ENCODE results near the gene BEAN1.
"Not testable (repeated sequence)": the region's sequence is repeated elsewhere in the genome, so short reads cannot be mapped to it uniquely, and the experiment has no call there.

BEAN1 gene

DNA sequence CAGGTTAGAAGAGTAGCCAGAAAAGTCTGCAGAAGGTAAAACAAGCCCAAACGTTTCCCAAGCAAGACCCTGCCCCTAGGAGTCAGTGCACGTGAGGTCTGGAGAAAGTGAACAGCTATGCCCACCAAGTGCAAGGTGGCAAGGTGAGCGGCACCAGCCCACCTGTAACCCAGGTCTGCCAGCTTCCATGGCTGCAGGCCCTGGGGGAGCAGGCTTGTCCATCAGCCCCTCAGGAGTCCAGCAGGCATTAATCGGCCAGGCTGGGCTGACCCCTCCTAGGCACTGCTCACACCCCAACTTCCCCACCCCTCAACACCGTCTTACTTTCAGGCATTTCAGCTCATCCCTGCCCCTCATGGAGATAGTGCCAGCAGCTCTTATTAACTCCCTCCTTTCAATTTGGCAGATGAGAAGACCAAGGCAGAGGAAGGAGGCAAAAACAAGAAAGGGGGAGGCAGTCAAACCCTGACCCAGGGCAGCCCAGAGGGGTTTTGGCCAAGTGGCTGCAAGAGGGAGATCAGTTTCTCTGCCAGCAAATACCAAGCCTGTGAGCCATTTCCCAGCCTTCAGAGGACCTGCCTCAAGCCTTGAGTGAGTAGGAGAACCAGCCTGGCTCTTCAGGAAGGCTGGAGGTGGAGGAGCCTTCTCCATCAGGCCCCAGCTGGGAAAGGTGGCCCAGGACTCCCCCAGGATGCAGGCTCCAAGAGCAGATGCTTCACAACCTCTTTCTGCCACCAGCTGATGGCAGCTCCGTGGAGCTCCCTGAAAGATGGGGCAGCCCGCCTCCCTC, 14.7 kb downstream of the BEAN1 start:
- DNase-seq (ENCODE audit: low spot score): no peak

GRCh38 chr16:66442502-66443268, 15.6 kb downstream of the BEAN1 start:
- no peak for DNase-seq (ENCODE audit: low spot score)

DNA sequence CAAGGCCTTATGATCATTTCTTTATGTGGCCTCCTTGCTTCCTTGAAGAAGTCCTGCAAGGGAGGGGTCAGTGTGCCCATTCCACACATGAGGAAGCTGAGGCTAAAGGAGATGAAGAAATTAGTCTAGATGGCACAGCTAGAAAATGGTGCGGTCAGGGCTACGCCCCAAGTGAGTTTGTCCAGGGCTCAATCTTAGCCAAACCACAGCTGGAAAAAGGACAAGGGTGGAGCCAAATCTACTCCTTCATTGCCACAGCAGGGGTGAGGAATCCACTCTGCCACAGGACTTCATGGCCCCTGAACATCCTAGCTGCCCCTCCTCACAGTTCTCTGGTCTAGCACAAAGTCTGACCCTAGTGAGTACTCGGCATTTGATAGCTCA, 16.2 kb downstream of the BEAN1 start:
- DNase-seq (ENCODE audit: low spot score): no peak

GRCh38 chr16:66444049-66444481, 17.0 kb downstream of the BEAN1 start:
- no peak for DNase-seq (ENCODE audit: low spot score)

- DNase-seq (ENCODE audit: low spot score): no peak
Measured at GRCh38 chr16:66446737-66447136, 19.6 kb downstream of the BEAN1 start.

- no peak for DNase-seq (ENCODE audit: low spot score)
Measured at GRCh38 chr16:66447491-66447890, 20.4 kb downstream of the BEAN1 start.

- no peak for DNase-seq (ENCODE audit: low spot score)
Measured at GRCh38 chr16:66451548-66451947, 24.5 kb downstream of the BEAN1 start.

- DNase-seq (ENCODE audit: low spot score): not testable (repeated sequence)
Measured at GRCh38 chr16:66453230-66453629, 26.1 kb downstream of the BEAN1 start.

DNA sequence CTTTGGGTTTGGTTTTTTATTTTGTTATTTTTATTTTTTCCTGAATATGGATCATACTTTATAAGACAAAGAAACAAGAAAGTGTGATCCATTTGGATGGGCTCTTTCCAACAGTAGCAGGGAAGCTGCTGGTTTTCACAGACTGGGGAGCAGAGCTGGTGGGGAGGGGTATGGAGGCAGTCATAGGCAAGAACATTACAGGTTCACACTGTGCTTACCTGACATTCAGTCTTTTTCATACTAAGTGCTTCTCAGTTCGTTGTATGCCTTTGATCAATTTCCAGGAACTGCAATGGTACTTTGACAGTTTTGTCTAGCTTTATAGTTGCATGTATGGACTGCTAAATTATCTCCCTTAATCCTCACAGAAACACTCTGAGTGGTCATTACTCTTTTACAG, 27.7 kb downstream of the BEAN1 start:
- DNase-seq (ENCODE audit: low spot score): no peak

DNA sequence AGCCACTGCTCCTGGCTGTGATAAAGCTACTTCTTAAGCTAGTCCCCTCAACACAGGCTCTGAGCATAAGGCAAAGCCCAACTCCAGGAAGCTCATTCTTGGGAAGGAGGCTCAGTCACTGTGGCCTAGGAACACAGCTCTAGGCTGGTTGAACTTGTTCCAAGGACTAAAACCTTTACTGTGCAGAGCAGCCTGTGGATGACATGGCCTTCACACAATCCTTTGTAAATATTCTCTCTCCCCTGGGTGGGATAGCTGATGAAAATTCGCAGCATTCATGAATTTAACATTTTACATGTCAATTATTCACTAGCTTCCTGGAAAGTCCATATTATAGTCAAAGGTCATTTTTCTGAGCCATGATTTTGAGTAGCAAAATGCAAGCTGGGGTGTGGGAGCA, 28.9 kb downstream of the BEAN1 start:
- DNase-seq (ENCODE audit: low spot score): no peak

- no peak for DNase-seq (ENCODE audit: low spot score)
Measured at GRCh38 chr16:66457888-66458287, 30.8 kb downstream of the BEAN1 start.

GRCh38 chr16:66458292-66458691, 31.2 kb downstream of the BEAN1 start:
- no peak for DNase-seq (ENCODE audit: low spot score)

- no peak for DNase-seq (ENCODE audit: low spot score)
Measured at GRCh38 chr16:66458853-66459252, 31.8 kb downstream of the BEAN1 start.

GRCh38 chr16:66459878-66460277, 32.8 kb downstream of the BEAN1 start:
- no peak for DNase-seq (ENCODE audit: low spot score)

GRCh38 chr16:66460703-66461102, 33.6 kb downstream of the BEAN1 start:
- DNase-seq (ENCODE audit: low spot score): no peak

DNA sequence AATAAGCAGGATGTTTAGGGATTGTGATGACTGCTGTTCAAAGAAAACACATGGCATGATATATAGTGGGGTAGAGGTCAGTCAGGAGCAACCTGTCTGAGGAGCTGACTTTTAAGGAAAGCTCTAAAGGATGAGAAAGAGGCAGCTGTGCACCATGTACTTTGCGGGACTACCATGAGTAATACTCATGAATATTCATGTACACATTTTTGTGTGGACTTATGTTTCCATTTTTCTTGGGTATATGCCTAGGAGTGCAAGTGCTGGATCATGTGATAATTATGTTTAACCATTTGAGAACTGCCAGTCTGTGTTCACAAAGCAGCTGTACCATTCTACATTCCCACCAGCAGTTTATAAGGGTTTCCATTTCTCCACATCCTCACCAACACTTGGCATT, 35.8 kb downstream of the BEAN1 start:
- DNase-seq (ENCODE audit: low spot score): no peak

DNA sequence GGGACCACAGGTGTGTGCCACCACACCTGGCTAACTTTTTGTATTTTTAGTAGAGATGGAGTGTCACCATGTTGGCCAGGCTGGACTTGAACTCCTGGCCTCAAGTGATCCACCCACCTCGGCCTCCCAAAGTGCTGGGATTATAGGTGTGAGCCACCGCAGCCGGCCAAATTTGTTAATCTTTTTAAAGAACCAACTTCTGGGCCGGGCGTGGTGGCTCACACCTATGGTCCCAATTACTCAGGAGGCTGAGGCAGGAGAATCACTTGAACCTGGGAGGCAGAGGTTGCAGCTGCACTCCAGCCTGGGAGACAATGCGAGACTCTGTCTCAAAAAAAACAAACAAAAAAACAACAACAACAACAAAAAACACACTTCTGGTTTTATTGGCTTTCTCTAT, 38.9 kb downstream of the BEAN1 start:
- DNase-seq (ENCODE audit: low spot score): not testable (repeated sequence)

- DNase-seq (ENCODE audit: low spot score): not testable (repeated sequence)
Measured at GRCh38 chr16:66466636-66467035, 39.5 kb downstream of the BEAN1 start.

GRCh38 chr16:66467611-66468010, 40.5 kb downstream of the BEAN1 start:
- DNase-seq (ENCODE audit: low spot score): no peak

- DNase-seq (ENCODE audit: low spot score): no peak
Measured at GRCh38 chr16:66468321-66468965, 41.3 kb downstream of the BEAN1 start.

GRCh38 chr16:66469291-66469946, 42.3 kb downstream of the BEAN1 start:
- DNase-seq (ENCODE audit: low spot score): no peak

DNA sequence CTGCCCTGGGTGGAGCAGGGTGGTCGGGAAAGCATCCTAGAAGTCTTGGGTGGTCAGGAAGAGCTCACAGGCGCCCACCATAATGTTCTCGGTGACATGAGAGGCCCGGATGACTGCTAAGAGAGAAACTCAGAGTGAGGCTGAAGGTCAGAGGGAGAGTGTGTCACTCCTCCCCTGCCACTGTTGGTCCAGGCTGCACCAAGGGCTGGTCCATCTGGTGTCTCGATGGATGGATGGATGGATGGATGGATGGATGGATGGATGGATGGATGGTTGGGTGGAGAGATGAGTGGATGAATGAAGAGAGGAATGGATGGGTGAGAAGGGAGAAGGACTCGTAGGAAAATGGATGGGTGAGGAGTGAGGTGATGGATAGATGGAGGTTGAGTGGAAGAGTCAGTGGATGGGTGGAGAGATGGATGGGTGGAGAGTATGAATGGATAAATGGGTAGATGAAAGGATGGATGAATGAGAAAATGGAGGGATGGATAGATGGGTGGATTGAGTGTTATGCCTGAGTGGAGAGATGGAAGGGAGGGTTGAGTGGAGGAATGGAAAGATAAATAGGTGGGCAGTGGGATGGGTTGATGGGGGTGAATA, 43.0 kb downstream of the BEAN1 start:
- no peak for DNase-seq (ENCODE audit: low spot score)
